ENCODE results near the gene DTNB.

The DTNB gene

GRCh38 chr2:25331686-25332365, 341.6 kb downstream of the DTNB start:
- Histone ChIP-seq H3K4me2 (ENCODE audit: low read length) (no peak overlapping the region), H3K27me3 (ENCODE audit: low read depth, low read length) (peaks cover 2% of the 10 kb centered on the region; the same call in 1 of the 2 replicates), H3K79me2 (ENCODE audit: low read length) (no peaks in the 10 kb centered on the region), H3K4me1 (ENCODE audit: low read length) (peaks cover 3% of the 10 kb centered on the region; the same call in 1 of the 2 replicates), H2AFZ (ENCODE audit: low read depth, low read length) (no peak overlapping the region), H3K27ac (ENCODE audit: low read length) (no peak overlapping the region), H3K9me3 (ENCODE audit: insufficient read depth, low read length) (peaks cover 2% of the 10 kb centered on the region; the same call in 1 of the 2 replicates), H3K4me3 (ENCODE audit: low read length) (no peak overlapping the region), H3K36me3 (replicated peaks; ENCODE audit: low read depth, low read length) (peaks cover 7% of the 10 kb centered on the region), H3K9ac (ENCODE audit: low read length) (no peak overlapping the region), H4K20me1 (ENCODE audit: insufficient read depth, low read length) (peaks cover 55% of the 10 kb centered on the region)
- TF ChIP-seq EZH2phosphoT487 (IDR thresholded peaks at IDR 0.05; ENCODE audit: low read depth) (no peak), CTCF (IDR thresholded peaks at IDR 0.05; ENCODE audit: low read depth, low read length) (no peak)

DNA sequence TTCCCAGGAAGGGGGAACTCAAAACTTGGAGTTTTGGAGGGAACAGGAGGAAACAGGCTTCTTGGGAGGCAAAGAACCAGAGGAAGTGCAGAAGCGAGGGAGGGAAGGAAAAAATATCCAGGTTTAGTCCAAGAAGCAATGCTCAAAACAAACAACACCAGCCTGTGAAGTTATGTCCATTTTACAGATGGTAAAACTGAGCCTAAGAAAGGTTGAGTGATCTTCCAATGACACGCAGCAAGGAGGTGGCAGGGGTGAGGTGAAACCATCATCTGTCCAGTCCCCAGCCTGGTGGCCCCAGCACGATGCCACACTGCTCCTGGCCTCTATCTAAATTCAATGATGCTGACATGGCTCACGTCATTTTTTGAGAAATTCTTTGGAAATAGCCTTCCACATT, 342.4 kb downstream of the DTNB start:
- no peak overlapping the region for H3K4me2 ChIP-seq (ENCODE audit: low read length)
- H3K9me3 ChIP-seq (ENCODE audit: insufficient read depth, low read length), result peaks cover 11% of the 10 kb centered on the region
- no peak for TF ChIP-seq EZH2phosphoT487 (IDR thresholded peaks at IDR 0.05; ENCODE audit: low read depth)
- TF ChIP-seq CTCF (IDR thresholded peaks at IDR 0.05; ENCODE audit: low read depth, low read length), result no peak
- peaks cover 3% of the 10 kb centered on the region; the same call in 1 of the 2 replicates for H3K4me1 ChIP-seq (ENCODE audit: low read length)
- no peak overlapping the region for H3K4me3 ChIP-seq (ENCODE audit: low read length)
- H4K20me1 ChIP-seq (ENCODE audit: insufficient read depth, low read length), result peaks cover 50% of the 10 kb centered on the region
- H3K27ac ChIP-seq (ENCODE audit: low read length), result no peak overlapping the region
- peaks cover 9% of the 10 kb centered on the region for H3K27me3 ChIP-seq (ENCODE audit: low read depth, low read length)
- H2AFZ ChIP-seq (ENCODE audit: low read depth, low read length), result no peak overlapping the region
- no peaks in the 10 kb centered on the region for H3K79me2 ChIP-seq (ENCODE audit: low read length)
- H3K36me3 ChIP-seq (replicated peaks; ENCODE audit: low read depth, low read length), result peaks cover 16% of the 10 kb centered on the region
- no peak overlapping the region for H3K9ac ChIP-seq (ENCODE audit: low read length)

- H3K4me1 ChIP-seq (ENCODE audit: low read length), result peaks cover 3% of the 10 kb centered on the region; the same call in 1 of the 2 replicates
- H3K79me2 ChIP-seq (ENCODE audit: low read length), result no peaks in the 10 kb centered on the region
- H4K20me1 ChIP-seq (ENCODE audit: insufficient read depth, low read length), result peaks cover 47% of the 10 kb centered on the region
- no peak overlapping the region for H3K27ac ChIP-seq (ENCODE audit: low read length)
- no peak overlapping the region for H2AFZ ChIP-seq (ENCODE audit: low read depth, low read length)
- H3K9me3 ChIP-seq (ENCODE audit: insufficient read depth, low read length), result peaks cover 14% of the 10 kb centered on the region
- H3K36me3 ChIP-seq (replicated peaks; ENCODE audit: low read depth, low read length), result peaks cover 16% of the 10 kb centered on the region
- TF ChIP-seq EZH2phosphoT487 (IDR thresholded peaks at IDR 0.05; ENCODE audit: low read depth) (no peak), CTCF (IDR thresholded peaks at IDR 0.05; ENCODE audit: low read depth, low read length) (no peak)
- H3K9ac ChIP-seq (ENCODE audit: low read length), result no peak overlapping the region
- H3K4me3 ChIP-seq (ENCODE audit: low read length), result no peak overlapping the region
- H3K27me3 ChIP-seq (ENCODE audit: low read depth, low read length), result peaks cover 14% of the 10 kb centered on the region
- no peak overlapping the region for H3K4me2 ChIP-seq (ENCODE audit: low read length)
Observed at GRCh38 chr2:25330273-25330672, 343.1 kb downstream of the DTNB start.

DNA sequence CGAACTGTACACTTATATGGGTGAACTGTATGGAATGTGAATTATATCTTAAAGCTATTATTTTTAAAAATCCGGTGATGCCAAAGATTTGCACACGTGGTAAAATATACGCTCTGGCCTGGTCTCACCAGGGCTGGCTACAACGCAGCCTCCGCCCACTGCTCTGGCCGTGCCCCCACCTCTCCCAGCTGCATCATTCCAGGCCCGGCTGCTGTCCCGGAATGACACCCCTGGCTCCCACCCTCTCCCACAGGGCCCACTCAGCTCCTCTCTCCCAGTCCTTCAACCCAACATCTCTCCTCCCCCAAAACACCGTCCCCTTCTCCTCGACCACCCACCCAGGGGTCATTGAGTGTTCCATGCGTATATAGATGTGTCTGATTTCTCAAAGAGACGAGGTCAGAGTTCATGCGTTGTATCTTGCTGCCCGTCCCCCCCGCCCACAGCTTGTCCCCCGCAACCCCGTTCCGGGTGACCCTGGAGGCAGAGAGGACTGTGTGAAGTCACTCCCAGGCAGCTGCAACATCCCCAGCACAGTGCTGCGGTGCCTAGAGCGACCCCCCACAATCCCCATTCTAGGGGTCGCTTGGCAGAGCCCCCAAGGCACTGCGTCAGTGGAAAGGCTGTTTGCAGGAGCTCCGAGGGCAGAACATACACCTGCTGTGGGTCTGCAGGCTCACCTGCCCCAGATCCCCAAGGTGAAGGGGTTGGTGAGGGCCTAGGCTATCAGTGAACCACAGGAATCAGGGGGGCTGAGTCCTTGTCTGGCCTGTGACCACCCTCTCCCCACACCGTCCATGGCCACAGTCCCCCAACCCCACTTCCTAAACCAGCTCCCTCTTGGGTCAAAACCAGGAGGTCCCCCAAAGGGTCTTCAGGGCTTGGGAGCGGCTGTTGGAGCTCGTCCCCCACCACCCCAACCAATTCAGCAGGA, 345.0 kb downstream of the DTNB start:
- H3K4me1 ChIP-seq (ENCODE audit: low read length), result peaks cover 3% of the 10 kb centered on the region; the same call in 1 of the 2 replicates
- peaks cover 27% of the 10 kb centered on the region for H3K27me3 ChIP-seq (ENCODE audit: low read depth, low read length)
- H3K9ac ChIP-seq (ENCODE audit: low read length), result no peak overlapping the region
- H3K79me2 ChIP-seq (ENCODE audit: low read length), result no peaks in the 10 kb centered on the region
- no peak overlapping the region for H3K27ac ChIP-seq (ENCODE audit: low read length)
- H3K36me3 ChIP-seq (replicated peaks; ENCODE audit: low read depth, low read length), result peaks cover 16% of the 10 kb centered on the region
- peaks cover 14% of the 10 kb centered on the region for H3K9me3 ChIP-seq (ENCODE audit: insufficient read depth, low read length)
- H3K4me2 ChIP-seq (ENCODE audit: low read length), result no peak overlapping the region
- H4K20me1 ChIP-seq (ENCODE audit: insufficient read depth, low read length), result peaks cover 52% of the 10 kb centered on the region
- no peak for TF ChIP-seq EZH2phosphoT487 (IDR thresholded peaks at IDR 0.05; ENCODE audit: low read depth)
- no peak for TF ChIP-seq CTCF (IDR thresholded peaks at IDR 0.05; ENCODE audit: low read depth, low read length)
- H2AFZ ChIP-seq (ENCODE audit: low read depth, low read length), result no peak overlapping the region
- no peak overlapping the region for H3K4me3 ChIP-seq (ENCODE audit: low read length)
